NCI-H82 treated with DMSO at 0.1 percent for 48 hours (cell line): ENCODE measurements around the gene EPPIN.

Experiments
- DNase-seq: peaks from one replicate; lab custom pipeline; 2025; ENCODE audit not compliant: unreplicated experiment; lab: John Stamatoyannopoulos, UW

EPPIN gene

DNA sequence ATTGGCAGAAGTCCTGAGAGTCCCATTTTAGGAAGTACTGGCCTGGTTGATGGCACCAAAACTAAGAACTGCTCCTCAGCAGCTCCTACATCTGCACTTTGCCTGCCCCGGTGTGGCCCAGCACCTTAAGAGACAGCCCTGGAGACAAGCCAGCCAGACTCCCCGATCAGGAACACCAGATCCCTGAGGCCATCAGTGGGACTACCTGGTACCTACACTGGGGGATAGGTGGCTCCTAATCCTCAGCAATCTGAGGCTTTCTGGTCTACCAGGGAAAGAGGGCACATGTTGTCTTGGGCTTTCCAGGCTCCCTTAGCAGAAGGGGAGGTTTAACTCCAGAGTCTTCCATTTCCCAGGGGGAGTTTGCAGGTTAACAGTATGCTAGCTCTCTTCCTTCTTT lies 7.8 kb downstream of the EPPIN start, which contains the start of gene WFDC6:
Gene WFDC6 (minus strand): TSS at position 101 of the 400 bp plus-strand sequence. CDS start 75 bp downstream, at position 26.
- no peak for DNase-seq

- no peak for DNase-seq
These were observed 8.9 kb downstream of the EPPIN start for GRCh38 chr20:45538209-45538799.

DNA sequence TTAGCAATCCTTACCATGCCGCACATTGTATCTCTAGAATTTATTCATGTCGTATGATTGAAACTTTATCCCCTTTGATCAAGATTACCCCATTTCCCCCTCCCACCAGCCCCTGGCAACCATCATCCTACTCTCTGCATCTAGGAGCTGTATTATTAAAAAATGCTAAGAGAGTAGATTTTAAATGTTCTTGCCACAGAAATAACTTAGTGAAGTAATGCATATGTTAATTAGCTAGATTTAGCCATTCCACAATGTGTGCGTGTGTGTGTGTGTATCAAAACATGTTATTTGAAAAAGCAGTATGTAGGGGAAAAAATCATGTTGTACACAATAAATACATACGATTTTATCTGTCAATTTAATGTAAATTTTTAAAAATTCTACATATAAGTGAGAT lies 19.9 kb downstream of the EPPIN start:
- no peak for DNase-seq

DNA sequence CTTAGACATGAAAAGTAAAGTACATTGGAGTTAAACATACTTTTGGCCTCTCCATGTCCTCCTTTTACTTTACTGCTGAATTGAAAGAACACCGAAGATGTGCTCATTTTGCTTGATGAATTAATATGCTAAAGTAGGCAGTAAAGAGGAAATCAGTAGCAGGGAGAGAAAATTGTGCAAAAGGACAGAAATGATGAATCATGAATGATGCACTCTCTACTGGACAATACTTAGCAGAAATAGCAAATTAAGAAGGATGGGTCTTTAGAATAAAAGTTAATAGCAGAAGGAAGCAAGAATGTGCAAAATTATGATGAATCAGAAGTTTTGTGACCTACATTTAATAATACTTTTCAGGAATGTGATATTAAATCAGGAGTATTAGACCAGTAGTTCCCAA lies 23.4 kb downstream of the EPPIN start:
- DNase-seq, result no peak

- DNase-seq, result no peak
These were observed 28.9 kb downstream of the EPPIN start for GRCh38 chr20:45518282-45518681.

- no peak for DNase-seq
These were observed 31.9 kb downstream of the EPPIN start, which contains the start of gene SPINT3 for GRCh38 chr20:45515147-45515913. SPINT3 (minus strand) TSS chr20:45515622; CDS start chr20:45515608, 14 bp downstream.

DNA sequence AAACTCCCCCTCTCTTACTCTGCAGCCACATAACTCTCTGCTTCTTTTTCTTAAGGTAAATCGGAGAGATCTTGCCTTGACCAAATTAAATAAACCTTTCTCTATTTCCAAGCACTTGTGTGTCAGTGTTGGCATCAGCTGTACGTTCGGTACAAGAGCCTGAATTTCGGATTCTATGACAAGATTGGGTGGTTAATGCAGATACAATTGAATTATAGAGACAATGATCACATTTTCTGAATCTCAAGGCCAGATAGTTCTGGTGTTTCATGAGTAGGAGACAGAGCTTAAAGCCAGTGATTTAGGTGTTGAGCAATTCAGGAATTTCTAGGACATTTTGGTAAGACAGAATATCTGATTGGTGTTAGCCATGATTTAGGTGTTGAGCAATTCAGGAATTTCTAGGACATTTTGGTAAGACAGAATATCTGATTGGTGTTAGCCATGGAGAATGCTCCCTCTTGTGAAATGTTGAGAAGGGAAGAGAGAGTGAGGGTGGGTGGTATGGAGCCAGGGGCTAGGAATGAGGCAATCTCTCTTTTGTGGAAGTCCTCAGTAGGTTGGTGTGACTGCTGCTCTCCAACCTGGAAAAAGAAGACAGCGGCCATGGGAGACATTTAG lies 36.8 kb downstream of the EPPIN start:
- DNase-seq, result no peak

- DNase-seq, result no peak
These were observed 38.1 kb downstream of the EPPIN start for GRCh38 chr20:45509091-45509490.

DNA sequence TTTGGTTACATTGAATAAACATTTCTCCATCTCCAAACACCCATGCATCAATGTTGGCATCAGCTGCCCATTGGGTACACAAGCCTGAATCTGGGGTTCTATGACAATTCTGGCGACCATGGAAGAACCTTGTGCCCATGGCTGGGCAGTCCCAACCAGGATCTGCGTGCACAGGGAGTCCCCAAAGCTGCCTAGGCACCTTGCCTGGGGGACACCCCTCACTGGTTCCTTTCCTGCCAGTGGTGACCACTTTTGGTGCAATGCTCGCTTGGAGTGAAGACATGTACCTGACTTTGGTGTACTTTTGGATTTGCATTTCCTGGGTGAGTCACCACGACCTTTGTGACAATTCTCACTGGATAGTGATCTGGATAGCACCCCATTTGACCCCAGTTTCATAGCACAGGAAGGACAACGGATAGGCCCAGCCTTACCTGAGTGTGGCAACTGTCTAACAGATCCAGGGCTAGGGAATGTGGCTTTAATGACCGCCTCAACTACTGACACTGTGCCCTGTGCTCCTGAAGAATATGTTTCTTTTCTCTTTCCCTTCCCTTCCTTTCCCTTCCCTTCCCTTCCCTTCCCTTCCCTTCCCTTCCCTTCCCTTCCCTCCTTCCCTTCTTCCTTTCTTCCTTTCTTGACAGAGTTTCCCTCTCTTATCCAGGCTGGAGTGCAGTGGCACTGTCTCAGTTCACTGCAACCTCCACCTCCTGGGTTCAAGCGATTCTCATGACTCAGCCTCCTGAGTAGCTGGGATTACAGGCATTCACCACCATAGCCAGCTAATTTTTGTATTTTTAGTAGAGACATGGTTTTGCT lies 38.9 kb downstream of the EPPIN start:
- DNase-seq, result no peak

DNA sequence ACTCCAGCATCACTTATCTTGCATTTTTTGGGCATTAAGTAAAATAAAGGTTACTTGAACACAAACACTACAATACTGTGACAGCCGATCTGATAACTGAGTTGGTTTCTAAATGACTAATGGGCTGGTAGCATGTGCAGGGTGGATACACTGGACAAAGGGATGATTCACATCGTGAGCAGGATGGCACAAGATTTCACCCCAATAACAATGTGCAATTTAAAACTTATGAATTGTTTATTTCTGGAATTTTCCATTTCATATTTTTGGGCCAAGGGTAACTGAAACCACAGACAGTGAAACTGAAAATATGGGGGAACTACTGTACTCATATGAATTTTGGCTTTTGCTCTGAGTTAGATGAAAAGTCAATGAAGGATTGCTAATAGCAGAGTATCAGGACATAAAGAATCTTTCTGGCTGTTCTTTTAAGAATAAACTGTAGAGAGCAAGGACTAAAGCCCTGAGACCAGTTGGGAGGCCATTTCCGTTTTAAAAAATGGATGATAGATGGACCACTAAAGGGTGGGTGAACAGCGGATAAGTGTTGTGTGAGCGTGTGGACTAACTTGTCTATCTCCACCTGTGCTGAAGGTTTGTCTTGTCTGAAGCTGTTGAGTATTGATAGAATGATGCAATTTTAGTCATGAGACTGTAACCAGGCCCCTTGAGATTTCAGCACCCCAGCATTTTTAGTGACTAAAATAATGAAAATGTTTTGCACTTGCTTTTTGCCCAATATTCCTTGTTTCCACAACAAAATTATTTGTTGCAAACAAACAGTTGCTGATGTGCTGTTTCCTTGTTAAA lies 40.0 kb downstream of the EPPIN start:
- DNase-seq, result no peak

GRCh38 chr20:45506398-45506797 lies 40.8 kb downstream of the EPPIN start:
- no peak for DNase-seq

GRCh38 chr20:45503403-45503802 lies 43.8 kb downstream of the EPPIN start:
- DNase-seq, result no peak

GRCh38 chr20:45502561-45502960 lies 44.6 kb downstream of the EPPIN start:
- no peak for DNase-seq

- no peak for DNase-seq
These were observed 45.6 kb downstream of the EPPIN start for GRCh38 chr20:45501600-45501999.

GRCh38 chr20:45500022-45500421 lies 47.2 kb downstream of the EPPIN start:
- DNase-seq, result no peak

GRCh38 chr20:45497971-45498494 lies 49.2 kb downstream of the EPPIN start:
- no peak for DNase-seq

DNA sequence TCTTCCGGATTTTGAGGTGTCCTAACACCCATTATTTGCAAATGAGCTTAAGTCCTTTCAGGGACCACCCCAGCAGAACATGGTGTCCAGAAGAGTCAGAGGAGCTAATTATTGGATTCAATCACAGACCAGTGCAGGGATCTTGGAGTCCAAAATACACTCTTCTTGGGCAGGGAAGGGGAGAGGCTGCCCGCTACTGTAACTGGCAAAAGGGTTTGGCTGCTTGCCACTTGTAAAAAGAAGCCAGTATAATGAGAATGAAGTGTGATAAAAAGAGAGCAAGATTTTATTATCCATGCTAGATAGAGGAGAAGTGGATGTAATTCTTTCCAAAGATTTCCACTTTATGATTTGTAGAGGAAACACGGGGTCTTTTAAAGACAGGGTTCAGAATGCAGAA lies 51.0 kb downstream of the EPPIN start:
- no peak for DNase-seq

GRCh38 chr20:45495501-45495941 lies 51.7 kb downstream of the EPPIN start:
- DNase-seq, result no peak
